Measurements from ENCODE around the gene AKAP6. TPM values are rescaled to one million over a fixed set of nuclear protein-coding genes. Genes with fewer than 3 reads are reported as not detected.
"Not testable (repeated sequence)": the region's sequence is repeated elsewhere in the genome, so short reads cannot be mapped to it uniquely, and the experiment has no call there.

AKAP6 gene
- total RNA-seq, 2 experiments from 2014 or later: 0.82 to 0.85 TPM

DNA sequence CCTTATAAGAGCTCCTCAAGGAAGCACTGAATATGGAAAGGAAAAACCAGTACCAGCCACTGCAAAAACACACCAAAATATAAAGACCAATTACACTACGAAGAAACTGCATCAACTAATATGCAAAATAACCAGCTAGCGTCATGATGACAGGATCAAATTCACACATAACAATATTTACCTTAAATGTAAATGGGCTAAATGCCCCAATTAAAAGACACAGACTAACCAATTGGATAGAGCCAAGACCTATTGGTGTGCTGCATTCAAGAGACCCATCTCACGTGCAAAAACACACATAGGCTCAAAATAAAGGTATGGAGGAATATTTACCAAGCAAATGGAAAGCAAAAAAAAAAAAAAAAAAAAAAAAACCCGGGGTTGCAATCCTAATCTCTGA lies 133.5 kb downstream of the AKAP6 start:
- H3K27ac Mint-ChIP-seq; DNase-seq; CTCF ChIA-PET; H3K27me3 Mint-ChIP-seq; H3K4me3 Mint-ChIP-seq; ATAC-seq; H3K36me3 Mint-ChIP-seq; H3K9me3 Mint-ChIP-seq (ENCODE audit: low read depth); H3K4me1 Mint-ChIP-seq: not testable (repeated sequence)

GRCh38 chr14:32468955-32469354 lies 139.9 kb downstream of the AKAP6 start:
- Mint-ChIP-seq H3K27ac (no peak overlapping the region), H3K4me1 (no peaks in the 10 kb centered on the region), H3K4me3 (no peak overlapping the region), H3K36me3 (no peaks in the 10 kb centered on the region), H3K27me3 (peaks cover 20% of the 10 kb centered on the region), H3K9me3 (ENCODE audit: low read depth) (no peaks in the 10 kb centered on the region)
- no peak for ATAC-seq
- DNase-seq: no peak
- CTCF ChIA-PET: interaction anchor here (1.0 to 1.9 kb wide), 2 partner anchors 214 to 542 kb away, joined by 3 to 5 read pairs; no protein-coding TSS in a partner anchor

GRCh38 chr14:32469388-32470160 lies 140.5 kb downstream of the AKAP6 start:
- Mint-ChIP-seq H3K27ac (no peak overlapping the region), H3K27me3 (peaks cover 20% of the 10 kb centered on the region), H3K4me1 (no peaks in the 10 kb centered on the region), H3K4me3 (no peak overlapping the region), H3K36me3 (no peaks in the 10 kb centered on the region), H3K9me3 (ENCODE audit: low read depth) (no peaks in the 10 kb centered on the region)
- CTCF ChIA-PET: interaction anchor here (1.0 to 1.9 kb wide), 4 partner anchors 211 to 543 kb away, joined by 3 to 5 read pairs (median 4); no protein-coding TSS in a partner anchor
- no peak for DNase-seq
- no peak for ATAC-seq

GRCh38 chr14:32470161-32470715 lies 141.1 kb downstream of the AKAP6 start:
- H3K27ac Mint-ChIP-seq: no peak overlapping the region
- no peaks in the 10 kb centered on the region for H3K9me3 Mint-ChIP-seq (ENCODE audit: low read depth)
- ATAC-seq (no peak), DNase-seq (no peak)
- no peaks in the 10 kb centered on the region for H3K36me3 Mint-ChIP-seq
- H3K4me3 Mint-ChIP-seq: no peak overlapping the region
- CTCF ChIA-PET: interaction anchor here (1.1 to 1.9 kb wide), 3 partner anchors 211 to 394 kb away, joined by 4 to 5 read pairs (median 5); no protein-coding TSS in a partner anchor
- peaks cover 18% of the 10 kb centered on the region for H3K27me3 Mint-ChIP-seq
- no peaks in the 10 kb centered on the region for H3K4me1 Mint-ChIP-seq

GRCh38 chr14:32471181-32471580 lies 142.1 kb downstream of the AKAP6 start:
- H3K4me3 Mint-ChIP-seq: no peak overlapping the region
- no peak for DNase-seq
- H3K9me3 Mint-ChIP-seq (ENCODE audit: low read depth): no peaks in the 10 kb centered on the region
- CTCF ChIA-PET: interaction anchor here (1.9 kb wide), 1 partner anchor 212 kb away, joined by 4 read pairs; no protein-coding TSS in a partner anchor
- ATAC-seq: no peak
- no peaks in the 10 kb centered on the region for H3K4me1 Mint-ChIP-seq
- peaks cover 17% of the 10 kb centered on the region for H3K27me3 Mint-ChIP-seq
- H3K36me3 Mint-ChIP-seq: no peaks in the 10 kb centered on the region
- H3K27ac Mint-ChIP-seq: no peak overlapping the region

GRCh38 chr14:32472076-32472475 lies 143.0 kb downstream of the AKAP6 start:
- Mint-ChIP-seq H3K9me3 (ENCODE audit: low read depth) (no peaks in the 10 kb centered on the region), H3K4me1 (no peaks in the 10 kb centered on the region), H3K36me3 (no peaks in the 10 kb centered on the region), H3K27ac (no peak overlapping the region), H3K4me3 (no peak overlapping the region), H3K27me3 (peaks cover 17% of the 10 kb centered on the region)
- no peak for DNase-seq
- no peak for ATAC-seq
- CTCF ChIA-PET: no interaction called here

GRCh38 chr14:32472512-32473463 lies 143.7 kb downstream of the AKAP6 start:
- H3K4me3 Mint-ChIP-seq: no peak overlapping the region
- DNase-seq: no peak
- no peaks in the 10 kb centered on the region for H3K9me3 Mint-ChIP-seq (ENCODE audit: low read depth)
- no peak for ATAC-seq
- H3K27ac Mint-ChIP-seq: no peak overlapping the region
- no peaks in the 10 kb centered on the region for H3K36me3 Mint-ChIP-seq
- H3K27me3 Mint-ChIP-seq: peaks cover 17% of the 10 kb centered on the region
- CTCF ChIA-PET: no interaction called here
- H3K4me1 Mint-ChIP-seq: no peaks in the 10 kb centered on the region

DNA sequence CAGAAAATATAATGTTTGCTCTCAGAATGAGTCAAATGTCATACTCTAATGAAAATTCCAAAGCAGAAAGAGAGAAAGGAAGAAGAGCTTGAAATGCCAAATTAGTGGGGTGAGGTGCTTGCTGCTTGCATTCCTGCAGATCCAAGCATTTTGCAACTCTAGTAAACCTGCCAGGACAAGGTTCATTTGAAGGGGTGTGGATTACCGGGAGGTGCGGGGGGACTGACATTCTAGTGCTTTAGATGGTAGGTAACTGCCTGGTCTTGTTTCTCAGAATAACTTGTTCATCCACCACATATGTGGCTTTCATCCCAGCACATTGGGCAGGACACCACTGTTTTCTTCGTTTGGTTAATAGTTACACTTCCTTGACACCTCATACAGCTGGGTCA lies 144.4 kb downstream of the AKAP6 start:
- CTCF ChIA-PET: no interaction called here
- Mint-ChIP-seq H3K4me1 (no peaks in the 10 kb centered on the region), H3K27me3 (peaks cover 13% of the 10 kb centered on the region)

DNA sequence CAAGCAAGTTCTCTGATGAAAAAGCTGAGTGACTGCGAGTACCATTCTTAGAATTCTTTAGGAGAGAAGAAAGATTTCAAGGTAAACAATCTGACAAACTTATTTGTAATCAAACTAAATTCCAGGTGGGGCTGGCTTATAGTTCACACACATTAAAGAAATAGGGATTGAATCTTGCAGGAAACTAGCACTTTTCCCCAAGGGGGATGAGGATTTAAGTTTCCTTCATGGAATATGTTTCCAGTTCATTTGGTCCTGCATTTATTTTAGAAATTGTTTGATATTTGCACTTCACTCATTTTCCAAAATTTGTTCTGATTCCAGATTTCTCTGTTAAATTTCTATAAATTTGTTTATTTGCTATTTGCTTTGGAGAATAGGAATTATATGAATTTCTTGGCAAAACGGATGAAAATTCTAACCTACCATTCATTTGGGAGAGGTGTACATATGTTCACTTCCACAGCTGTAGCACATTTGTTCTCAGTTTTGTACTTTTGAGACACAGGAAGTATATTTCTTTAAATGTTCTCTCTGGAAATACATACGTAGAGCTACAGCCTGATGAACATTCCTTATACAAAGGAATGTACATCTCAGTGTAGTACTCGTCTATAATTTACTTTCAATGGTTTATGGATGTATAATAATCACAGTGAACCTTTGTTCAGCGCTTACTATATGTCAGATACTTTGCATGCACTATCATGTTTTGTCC lies 145.5 kb downstream of the AKAP6 start:
- CTCF ChIA-PET: no interaction called here
- Mint-ChIP-seq H3K4me3 (no peak overlapping the region), H3K36me3 (no peaks in the 10 kb centered on the region), H3K9me3 (ENCODE audit: low read depth) (no peaks in the 10 kb centered on the region), H3K27ac (no peak overlapping the region), H3K27me3 (peaks cover 11% of the 10 kb centered on the region), H3K4me1 (no peaks in the 10 kb centered on the region)
- no peak for ATAC-seq
- no peak for DNase-seq

More for the DNA sequence above, 144.4 kb downstream of the AKAP6 start:
- Mint-ChIP-seq H3K4me3 (no peak overlapping the region), H3K27ac (no peak overlapping the region), H3K9me3 (ENCODE audit: low read depth) (no peaks in the 10 kb centered on the region), H3K36me3 (no peaks in the 10 kb centered on the region)
- ATAC-seq (no peak), DNase-seq (no peak)

GRCh38 chr14:32476532-32476931 lies 147.4 kb downstream of the AKAP6 start:
- CTCF ChIA-PET: no interaction called here
- DNase-seq (no peak), ATAC-seq (no peak)
- H3K27me3 Mint-ChIP-seq: peaks cover 9% of the 10 kb centered on the region
- no peaks in the 10 kb centered on the region for H3K9me3 Mint-ChIP-seq (ENCODE audit: low read depth)
- H3K4me1 Mint-ChIP-seq: no peaks in the 10 kb centered on the region
- H3K36me3 Mint-ChIP-seq: no peaks in the 10 kb centered on the region
- no peak overlapping the region for H3K4me3 Mint-ChIP-seq
- no peak overlapping the region for H3K27ac Mint-ChIP-seq

DNA sequence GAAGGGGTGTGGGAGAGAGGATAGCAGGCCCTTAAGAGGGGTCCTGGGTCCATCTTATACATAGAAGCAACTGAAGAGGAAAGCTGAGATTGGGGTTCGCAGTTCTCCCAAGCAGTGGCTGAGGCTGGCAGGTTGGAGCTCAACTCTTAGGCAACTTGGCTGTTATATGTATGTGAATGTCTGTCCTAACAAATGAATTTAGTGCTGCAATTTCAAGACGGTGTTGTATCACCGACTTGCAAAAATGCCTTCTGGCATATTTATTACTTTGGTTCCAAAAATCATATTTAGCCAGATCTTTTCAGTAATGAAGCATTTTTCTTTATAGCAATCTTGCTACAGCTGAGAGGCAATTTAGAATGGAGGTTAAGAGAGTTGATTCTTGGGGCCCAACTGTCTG lies 148.3 kb downstream of the AKAP6 start:
- CTCF ChIA-PET: no interaction called here
- no peak overlapping the region for H3K4me3 Mint-ChIP-seq
- peaks cover 3% of the 10 kb centered on the region for H3K27me3 Mint-ChIP-seq
- H3K36me3 Mint-ChIP-seq: no peaks in the 10 kb centered on the region
- H3K27ac Mint-ChIP-seq: no peak overlapping the region
- ATAC-seq (no peak), DNase-seq (no peak)
- no peaks in the 10 kb centered on the region for H3K9me3 Mint-ChIP-seq (ENCODE audit: low read depth)
- no peaks in the 10 kb centered on the region for H3K4me1 Mint-ChIP-seq

- ATAC-seq (no peak), DNase-seq (no peak)
- Mint-ChIP-seq H3K4me1 (no peaks in the 10 kb centered on the region), H3K27ac (no peak overlapping the region), H3K9me3 (ENCODE audit: low read depth) (no peaks in the 10 kb centered on the region), H3K4me3 (no peak overlapping the region), H3K36me3 (no peaks in the 10 kb centered on the region), H3K27me3 (peaks cover 3% of the 10 kb centered on the region)
- CTCF ChIA-PET: no interaction called here
Observed at GRCh38 chr14:32478050-32478449, 149.0 kb downstream of the AKAP6 start.

GRCh38 chr14:32480337-32480736 lies 151.2 kb downstream of the AKAP6 start:
- Mint-ChIP-seq H3K4me1 (no peaks in the 10 kb centered on the region), H3K9me3 (ENCODE audit: low read depth) (no peaks in the 10 kb centered on the region), H3K27ac (no peak overlapping the region), H3K4me3 (no peak overlapping the region), H3K36me3 (no peaks in the 10 kb centered on the region), H3K27me3 (no peaks in the 10 kb centered on the region)
- CTCF ChIA-PET: no interaction called here
- no peak for ATAC-seq
- no peak for DNase-seq

Data from activated CD8-positive, alpha-beta memory T cell treated with anti-CD3 and anti-CD28 coated beads, Interleukin-2, amount 10 ng/mL, durations not matched to agents 7 days and 5 days (primary cell).